DLD1 (cell line): ENCODE results near the gene FGF14.

Source experiments
- in situ Hi-C: cut with HindIII; loops from 2 replicates; pipeline ENCODE4 v1.10.0; 2017; ENCODE audit warnings: low sequenced_read_pairs

FGF14 gene

GRCh38 chr13:102002287-102002686 is 399.6 kb downstream of the FGF14 start:
- in situ Hi-C loops = no loop called here

GRCh38 chr13:102000764-102001163 is 401.1 kb downstream of the FGF14 start:
- in situ Hi-C loops = no loop called here

GRCh38 chr13:101998129-101998528 is 403.7 kb downstream of the FGF14 start:
- in situ Hi-C loops = no loop called here

GRCh38 chr13:101996954-101997353 is 404.9 kb downstream of the FGF14 start:
- in situ Hi-C loops = no loop called here

- in situ Hi-C loops = no loop called here
These were observed 412.0 kb downstream of the FGF14 start for GRCh38 chr13:101989798-101990350.

- in situ Hi-C loops = no loop called here
These were observed 413.7 kb downstream of the FGF14 start for GRCh38 chr13:101988140-101988539.

- in situ Hi-C loops = no loop called here
These were observed 415.5 kb downstream of the FGF14 start for GRCh38 chr13:101986316-101986715.

- in situ Hi-C loops = no loop called here
These were observed 416.5 kb downstream of the FGF14 start for GRCh38 chr13:101985321-101985720.

- in situ Hi-C loops = no loop called here
These were observed 418.9 kb downstream of the FGF14 start for GRCh38 chr13:101982903-101983302.

GRCh38 chr13:101979825-101980224 is 422.0 kb downstream of the FGF14 start:
- in situ Hi-C loops = no loop called here

GRCh38 chr13:101978552-101979315 is 423.1 kb downstream of the FGF14 start:
- in situ Hi-C loops = no loop called here

- in situ Hi-C loops = no loop called here
These were observed 424.4 kb downstream of the FGF14 start for GRCh38 chr13:101977475-101977874.

GRCh38 chr13:101972191-101972590 is 429.7 kb downstream of the FGF14 start:
- in situ Hi-C loops = no loop called here

GRCh38 chr13:101970341-101970740 is 431.5 kb downstream of the FGF14 start:
- in situ Hi-C loops = no loop called here

GRCh38 chr13:101967781-101968180 is 434.1 kb downstream of the FGF14 start:
- in situ Hi-C loops = no loop called here

- in situ Hi-C loops = no loop called here
These were observed 434.6 kb downstream of the FGF14 start for GRCh38 chr13:101967216-101967615.

GRCh38 chr13:101965096-101965495 is 436.8 kb downstream of the FGF14 start:
- in situ Hi-C loops = no loop called here

GRCh38 chr13:101959016-101959415 is 442.8 kb downstream of the FGF14 start:
- in situ Hi-C loops = no loop called here

- in situ Hi-C loops = no loop called here
These were observed 446.1 kb downstream of the FGF14 start for GRCh38 chr13:101955764-101956163.

- in situ Hi-C loops = no loop called here
These were observed 450.7 kb downstream of the FGF14 start for GRCh38 chr13:101951114-101951513.

GRCh38 chr13:101949681-101950080 is 452.2 kb downstream of the FGF14 start:
- in situ Hi-C loops = no loop called here

GRCh38 chr13:101946401-101946800 is 455.4 kb downstream of the FGF14 start:
- in situ Hi-C loops = no loop called here

GRCh38 chr13:101945435-101945834 is 456.4 kb downstream of the FGF14 start:
- in situ Hi-C loops = no loop called here
